HCT116 (cell line): ENCODE data around the gene TMEM260. TPM values are rescaled to one million over a fixed set of nuclear protein-coding genes. Genes with fewer than 3 reads are reported as not detected.

Source experiments
- ATAC-seq: fragments of 200-7000 bp; cut with Tn5 transposase; 2 replicates; pipeline ENCODE4 v1.9.1; 2020; ENCODE audit warnings: mild to moderate bottlenecking, moderate library complexity
- BruUV-seq: library from RNA; stranded (reverse); fragments of 400-500 nt; replicated peaks from 2 replicates; lab custom pipeline; 2021; lab: Mats Ljungman, UMichigan
- CTCF ChIA-PET: fragments of 300-600 bp; sonication (Branson Sonifier 250); formaldehyde crosslinking; loops from one replicate; lab custom pipeline; 2021; ENCODE audit warnings: antibody characterized with exemption; lab: Charles Lee
- POLR2A ChIA-PET: fragments of 300-600, 350-600 bp; sonication (Branson Sonifier 250); formaldehyde crosslinking; loops from one replicate; lab custom pipeline; 2021; ENCODE audit warnings: antibody characterized with exemption; lab: Charles Lee
- RAD21 ChIA-PET, 2 experiments: fragments of 300-600 bp; sonication (Branson Sonifier 250); formaldehyde crosslinking; loops; one replicate each; lab custom pipeline; 2023; ENCODE audit warnings: low total read pairs in 2 of 2; ENCODE audit not compliant: uncharacterized antibody in 2 of 2, unreplicated experiment in 2 of 2, low non-redundant PET in 1 of 2; lab: Charles Lee
- DNase-seq: peaks from one replicate; pipeline ENCODE4 v3.0.0-alpha.2; 2010; ENCODE audit warnings: low read depth, low spot score
- H2AFZ ChIP-seq: fragments of 200-600 bp; shearing (Covaris generic), sonication (generic); 2 replicates; pipeline ENCODE4 v1.6.1; 2017; ENCODE audit warnings: low read depth, mixed run types, mixed read lengths, antibody characterized with exemption, low read length; ENCODE audit not compliant: poor library complexity, severe bottlenecking
- H3K27ac ChIP-seq: 2 replicates; pipeline ENCODE4 v1.5.1; 2012; ENCODE audit warnings: low read depth, low read length
- H3K27me3 ChIP-seq: fragments of 200-600 bp; sonication (generic); 2 replicates; pipeline ENCODE4 v1.6.1; 2016; ENCODE audit warnings: mixed run types, low read length, mixed read lengths; ENCODE audit not compliant: insufficient read depth
- H3K36me3 ChIP-seq, 2 experiments: fragments of 200-500 bp in 1 of 2; fragments of 200-600 bp in 1 of 2; sonication (Bioruptor generic) in 1 of 2; sonication (generic) in 1 of 2; 2 replicates each; pipeline versions ENCODE4 v1.5.1 to v1.6.1; 2014 to 2016; ENCODE audit warnings: low read length in 2 of 2, inconsistent platforms in 1 of 2, mixed read lengths in 1 of 2, mixed run types in 1 of 2; ENCODE audit not compliant: insufficient read depth in 2 of 2, control insufficient read depth in 1 of 2
- H3K4me1 ChIP-seq, 2 experiments: fragments of 200-600 bp in 1 of 2; sonication (generic) in 1 of 2; 2 replicates each; pipeline versions ENCODE4 v1.5.1 to v1.6.1; 2012 to 2017; ENCODE audit warnings: low read length in 2 of 2, inconsistent platforms in 1 of 2, mild to moderate bottlenecking in 1 of 2, mixed read lengths in 1 of 2, mixed run types in 1 of 2, moderate library complexity in 1 of 2; ENCODE audit not compliant: insufficient read depth in 2 of 2, control insufficient read depth in 1 of 2
- H3K4me2 ChIP-seq: fragments of 200-600 bp; sonication (generic); 2 replicates; pipeline ENCODE4 v1.6.1; 2017; ENCODE audit warnings: mixed run types, low read length, mixed read lengths
- H3K4me3 ChIP-seq, 2 experiments: fragments of 200-600 bp in 1 of 2; sonication (generic) in 1 of 2; replicated peaks in 1 of 2; 2 replicates each; pipeline ENCODE4 v1.5.1; 2011 to 2016; ENCODE audit warnings: low read length in 2 of 2, control low read depth in 1 of 2, low read depth in 1 of 2, mild to moderate bottlenecking in 1 of 2, mixed read lengths in 1 of 2, mixed run types in 1 of 2
- H3K79me2 ChIP-seq: fragments of 200-600 bp; sonication (generic); 2 replicates; pipeline ENCODE4 v1.6.1; 2017; ENCODE audit warnings: mild to moderate bottlenecking, mixed run types, low read length, moderate library complexity, mixed read lengths; ENCODE audit not compliant: insufficient read depth
- H3K9ac ChIP-seq: fragments of 200-600 bp; sonication (generic); 2 replicates; pipeline ENCODE4 v1.6.1; 2016; ENCODE audit warnings: low read length, mixed read lengths
- H3K9me2 ChIP-seq: fragments of 200-600 bp; sonication (generic), shearing (Covaris generic); 2 replicates; pipeline ENCODE4 v1.6.1; 2017; ENCODE audit warnings: mixed run types, mild to moderate bottlenecking, moderate library complexity; ENCODE audit not compliant: insufficient read depth
- H3K9me3 ChIP-seq, 2 experiments: fragments of 200-500 bp in 1 of 2; fragments of 200-600 bp in 1 of 2; sonication (Bioruptor generic) in 1 of 2; sonication (generic) in 1 of 2; 2 replicates each; pipeline ENCODE4 v1.6.1; 2014 to 2017; ENCODE audit warnings: low read length in 2 of 2, mixed read lengths in 2 of 2, inconsistent platforms in 1 of 2, low read depth in 1 of 2, mild to moderate bottlenecking in 1 of 2, mixed run types in 1 of 2, moderate library complexity in 1 of 2; ENCODE audit not compliant: control insufficient read depth in 1 of 2, insufficient read depth in 1 of 2
- H4K20me1 ChIP-seq: fragments of 200-600 bp; sonication (generic), shearing (Covaris generic); 2 replicates; pipeline ENCODE4 v1.6.1; 2017; ENCODE audit warnings: mixed run types, mild to moderate bottlenecking, moderate library complexity; ENCODE audit not compliant: insufficient read depth
- CEBPB ChIP-seq: IDR thresholded peaks from 2 replicates; pipeline ENCODE4 v1.6.1; 2012; ENCODE audit warnings: low read depth
- EGR1 ChIP-seq: IDR thresholded peaks from 2 replicates; pipeline ENCODE4 v1.6.1; 2012; ENCODE audit warnings: low read depth
- EZH2 ChIP-seq: fragments of 200-600 bp; sonication (generic); IDR thresholded peaks from 2 replicates; pipeline ENCODE4 v1.6.1; 2017; ENCODE audit warnings: antibody characterized with exemption, mixed run types
- EZH2phosphoT487 ChIP-seq: fragments of 200-600 bp; IDR thresholded peaks from 2 replicates; pipeline ENCODE4 v1.6.1; 2018; ENCODE audit warnings: antibody characterized with exemption, borderline replicate concordance
- FOSL1 ChIP-seq: IDR thresholded peaks from 2 replicates; pipeline ENCODE4 v1.6.1; 2012; ENCODE audit warnings: low read depth
- JUND ChIP-seq: IDR thresholded peaks from 2 replicates; pipeline ENCODE4 v1.6.1; 2012
- RAD21 ChIP-seq: IDR thresholded peaks from 2 replicates; pipeline ENCODE4 v1.6.1; 2012; ENCODE audit warnings: low read depth, mild to moderate bottlenecking
- SIN3A ChIP-seq: IDR thresholded peaks from 2 replicates; pipeline ENCODE4 v1.6.1; 2012; ENCODE audit warnings: low read depth
- SP1 ChIP-seq: IDR thresholded peaks from 2 replicates; pipeline ENCODE4 v1.6.1; 2012; ENCODE audit warnings: low read depth
- TCF7L2 ChIP-seq: IDR thresholded peaks from 2 replicates; pipeline ENCODE4 v1.7.0; 2011; ENCODE audit warnings: borderline replicate concordance, inconsistent platforms; ENCODE audit not compliant: insufficient read depth, insufficient read length; ENCODE audit errors: extremely low read depth
- YY1 ChIP-seq: IDR thresholded peaks from 2 replicates; pipeline ENCODE4 v1.6.1; 2011; ENCODE audit warnings: low read length, low read depth, moderate library complexity, mild to moderate bottlenecking; ENCODE audit not compliant: insufficient replicate concordance; ENCODE audit errors: extremely low read depth
- ZFX ChIP-seq: fragments of 450-650 bp; IDR thresholded peaks from 2 replicates; pipeline ENCODE4 v1.6.1; 2017
- ZNF274 ChIP-seq: fragments of 200-500 bp; sonication (Bioruptor generic); IDR thresholded peaks from 2 replicates; pipeline ENCODE4 v1.6.1; 2014; ENCODE audit warnings: mild to moderate bottlenecking, low read depth, low read length, inconsistent platforms
- intact Hi-C: fragments of 100-400 bp; cut with micrococcal nuclease; formaldehyde crosslinking; loops from 2 replicates; pipeline ENCODE4 v1.10.0; 2022
- total RNA-seq: library from RNA; stranded (reverse); gene quantifications from one replicate; pipeline ENCODE4 v1.2.1, GENCODE V29; 2021; ENCODE audit not compliant: unreplicated experiment
- TF ChIP-seq, protein P1 (sequence below): IDR thresholded peaks from 2 replicates; pipeline ENCODE4 v1.6.1; 2011; ENCODE audit warnings: mild to moderate bottlenecking, low read length, moderate library complexity; ENCODE audit not compliant: insufficient replicate concordance; ENCODE audit errors: extremely low read depth
- TF ChIP-seq, protein P2 (sequence below): IDR thresholded peaks from 2 replicates; pipeline ENCODE4 v1.6.1; 2012
- TF ChIP-seq, protein P3 (sequence below): IDR thresholded peaks from 2 replicates; pipeline ENCODE4 v1.6.1; 2012
- TF ChIP-seq, protein P4 (sequence below), 3 experiments: fragments of 200-600 bp in 1 of 3; sonication (generic) in 1 of 3; IDR thresholded peaks in 2 of 3; conservative IDR thresholded peaks in 1 of 3; 2 replicates each; pipeline ENCODE4 v1.5.1; 2012 to 2017; ENCODE audit warnings: low read depth in 2 of 3, low read length in 2 of 3, antibody characterized with exemption in 1 of 3, borderline replicate concordance in 1 of 3, control low read depth in 1 of 3, mild to moderate bottlenecking in 1 of 3, mixed read lengths in 1 of 3, mixed run types in 1 of 3, moderate library complexity in 1 of 3; ENCODE audit not compliant: insufficient read depth in 1 of 3

TMEM260 gene
- total RNA-seq, 1 experiment from 2014 or later, result 12.5 TPM

DNA sequence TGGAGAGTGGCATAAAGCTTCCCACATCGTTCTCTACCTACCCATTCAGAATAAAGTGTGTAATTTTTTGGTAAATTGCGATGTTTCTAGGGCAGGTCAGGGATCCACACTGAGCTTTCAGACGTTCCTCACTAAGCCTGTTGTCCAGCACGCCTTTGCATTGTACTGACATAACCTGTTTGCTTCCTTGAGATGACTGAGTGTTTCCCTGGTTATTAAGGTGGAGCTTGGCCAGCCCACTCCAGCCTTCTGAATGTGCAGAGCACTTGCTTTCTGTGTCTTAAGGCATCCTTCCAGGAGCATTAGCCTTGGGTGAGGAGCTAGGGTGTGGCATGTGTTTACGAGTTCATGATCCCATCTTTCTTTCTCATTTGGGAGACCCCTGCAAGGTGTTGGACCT is 96.4 kb downstream of the TMEM260 start (continued):
- TF ChIP-seq, protein P1, sequence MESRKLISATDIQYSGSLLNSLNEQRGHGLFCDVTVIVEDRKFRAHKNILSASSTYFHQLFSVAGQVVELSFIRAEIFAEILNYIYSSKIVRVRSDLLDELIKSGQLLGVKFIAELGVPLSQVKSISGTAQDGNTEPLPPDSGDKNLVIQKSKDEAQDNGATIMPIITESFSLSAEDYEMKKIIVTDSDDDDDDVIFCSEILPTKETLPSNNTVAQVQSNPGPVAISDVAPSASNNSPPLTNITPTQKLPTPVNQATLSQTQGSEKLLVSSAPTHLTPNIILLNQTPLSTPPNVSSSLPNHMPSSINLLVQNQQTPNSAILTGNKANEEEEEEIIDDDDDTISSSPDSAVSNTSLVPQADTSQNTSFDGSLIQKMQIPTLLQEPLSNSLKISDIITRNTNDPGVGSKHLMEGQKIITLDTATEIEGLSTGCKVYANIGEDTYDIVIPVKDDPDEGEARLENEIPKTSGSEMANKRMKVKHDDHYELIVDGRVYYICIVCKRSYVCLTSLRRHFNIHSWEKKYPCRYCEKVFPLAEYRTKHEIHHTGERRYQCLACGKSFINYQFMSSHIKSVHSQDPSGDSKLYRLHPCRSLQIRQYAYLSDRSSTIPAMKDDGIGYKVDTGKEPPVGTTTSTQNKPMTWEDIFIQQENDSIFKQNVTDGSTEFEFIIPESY, result no peak
- TF ChIP-seq EZH2phosphoT487 (no peak), SIN3A (no peak), EZH2 (no peak)

DNA sequence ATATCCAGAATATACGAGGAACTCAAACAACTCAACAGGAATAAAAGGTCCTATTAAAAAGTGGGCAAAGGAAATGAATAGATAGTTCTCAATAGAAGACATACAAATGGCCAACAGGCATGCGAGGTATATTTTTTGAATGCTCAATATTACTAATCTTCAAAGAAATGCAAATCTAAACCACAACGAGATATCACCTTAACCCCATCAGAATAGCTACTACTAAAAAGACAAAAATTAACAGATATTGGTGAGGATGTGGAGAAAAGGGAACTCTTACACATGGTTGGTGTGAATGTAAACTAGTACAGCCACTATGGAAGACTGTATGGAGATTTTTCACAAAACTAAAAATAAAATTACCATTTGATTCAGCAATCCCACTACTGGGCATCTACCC is 99.2 kb downstream of the TMEM260 start:
- Histone ChIP-seq H3K9me2 (no peaks in the 10 kb centered on the region), H3K36me3 (no peaks in the 10 kb centered on the region), H3K4me2 (no peak overlapping the region), H3K79me2 (no peaks in the 10 kb centered on the region), H3K4me1 (no peaks in the 10 kb centered on the region), H3K9me3 (no peaks in the 10 kb centered on the region), H3K4me3 (no peak overlapping the region), H3K27ac (no peak overlapping the region), H3K27me3 (0 out of 2 replicates have a peak, but pooled peaks cover 3% of the 10 kb centered on the region), H2AFZ (no peak overlapping the region), H3K9ac (no peak overlapping the region), H4K20me1 (no peaks in the 10 kb centered on the region)
- BruUV-seq, result no TSS peak
- RAD21 ChIA-PET, result no interaction called here
- CTCF ChIA-PET, result no interaction called here
- ATAC-seq (no peak), DNase-seq (no peak)
- POLR2A ChIA-PET, result no interaction called here
- intact Hi-C loops, result no loop called here
- no peak for TF ChIP-seq SP1
- TF ChIP-seq ZNF274, result no peak
- TF ChIP-seq FOSL1, result no peak
- TF ChIP-seq, protein P2, sequence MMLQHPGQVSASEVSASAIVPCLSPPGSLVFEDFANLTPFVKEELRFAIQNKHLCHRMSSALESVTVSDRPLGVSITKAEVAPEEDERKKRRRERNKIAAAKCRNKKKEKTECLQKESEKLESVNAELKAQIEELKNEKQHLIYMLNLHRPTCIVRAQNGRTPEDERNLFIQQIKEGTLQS, result no peak
- no peak for TF ChIP-seq YY1
- no peak for TF ChIP-seq CEBPB
- TF ChIP-seq TCF7L2, result no peak
- TF ChIP-seq, protein P1, result no peak
- TF ChIP-seq, protein P3, sequence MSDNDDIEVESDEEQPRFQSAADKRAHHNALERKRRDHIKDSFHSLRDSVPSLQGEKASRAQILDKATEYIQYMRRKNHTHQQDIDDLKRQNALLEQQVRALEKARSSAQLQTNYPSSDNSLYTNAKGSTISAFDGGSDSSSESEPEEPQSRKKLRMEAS, result no peak
- TF ChIP-seq EZH2phosphoT487, result no peak
- no peak for TF ChIP-seq RAD21
- TF ChIP-seq SIN3A, result no peak
- no peak for TF ChIP-seq JUND
- TF ChIP-seq ZFX, result no peak
- TF ChIP-seq, protein P4, sequence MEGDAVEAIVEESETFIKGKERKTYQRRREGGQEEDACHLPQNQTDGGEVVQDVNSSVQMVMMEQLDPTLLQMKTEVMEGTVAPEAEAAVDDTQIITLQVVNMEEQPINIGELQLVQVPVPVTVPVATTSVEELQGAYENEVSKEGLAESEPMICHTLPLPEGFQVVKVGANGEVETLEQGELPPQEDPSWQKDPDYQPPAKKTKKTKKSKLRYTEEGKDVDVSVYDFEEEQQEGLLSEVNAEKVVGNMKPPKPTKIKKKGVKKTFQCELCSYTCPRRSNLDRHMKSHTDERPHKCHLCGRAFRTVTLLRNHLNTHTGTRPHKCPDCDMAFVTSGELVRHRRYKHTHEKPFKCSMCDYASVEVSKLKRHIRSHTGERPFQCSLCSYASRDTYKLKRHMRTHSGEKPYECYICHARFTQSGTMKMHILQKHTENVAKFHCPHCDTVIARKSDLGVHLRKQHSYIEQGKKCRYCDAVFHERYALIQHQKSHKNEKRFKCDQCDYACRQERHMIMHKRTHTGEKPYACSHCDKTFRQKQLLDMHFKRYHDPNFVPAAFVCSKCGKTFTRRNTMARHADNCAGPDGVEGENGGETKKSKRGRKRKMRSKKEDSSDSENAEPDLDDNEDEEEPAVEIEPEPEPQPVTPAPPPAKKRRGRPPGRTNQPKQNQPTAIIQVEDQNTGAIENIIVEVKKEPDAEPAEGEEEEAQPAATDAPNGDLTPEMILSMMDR (IDR thresholded peaks at IDR 0.05 in 2 of 3, conservative IDR thresholded peaks at IDR 0.05 in 1 of 3; ENCODE audit: borderline replicate concordance in 1 of 3, insufficient read depth in 1 of 3, low read depth in 2 of 3, low read length in 2 of 3), result no peak
- no peak for TF ChIP-seq EGR1
